Measurements from ENCODE around the gene GDPD5.

GDPD5 gene

DNA sequence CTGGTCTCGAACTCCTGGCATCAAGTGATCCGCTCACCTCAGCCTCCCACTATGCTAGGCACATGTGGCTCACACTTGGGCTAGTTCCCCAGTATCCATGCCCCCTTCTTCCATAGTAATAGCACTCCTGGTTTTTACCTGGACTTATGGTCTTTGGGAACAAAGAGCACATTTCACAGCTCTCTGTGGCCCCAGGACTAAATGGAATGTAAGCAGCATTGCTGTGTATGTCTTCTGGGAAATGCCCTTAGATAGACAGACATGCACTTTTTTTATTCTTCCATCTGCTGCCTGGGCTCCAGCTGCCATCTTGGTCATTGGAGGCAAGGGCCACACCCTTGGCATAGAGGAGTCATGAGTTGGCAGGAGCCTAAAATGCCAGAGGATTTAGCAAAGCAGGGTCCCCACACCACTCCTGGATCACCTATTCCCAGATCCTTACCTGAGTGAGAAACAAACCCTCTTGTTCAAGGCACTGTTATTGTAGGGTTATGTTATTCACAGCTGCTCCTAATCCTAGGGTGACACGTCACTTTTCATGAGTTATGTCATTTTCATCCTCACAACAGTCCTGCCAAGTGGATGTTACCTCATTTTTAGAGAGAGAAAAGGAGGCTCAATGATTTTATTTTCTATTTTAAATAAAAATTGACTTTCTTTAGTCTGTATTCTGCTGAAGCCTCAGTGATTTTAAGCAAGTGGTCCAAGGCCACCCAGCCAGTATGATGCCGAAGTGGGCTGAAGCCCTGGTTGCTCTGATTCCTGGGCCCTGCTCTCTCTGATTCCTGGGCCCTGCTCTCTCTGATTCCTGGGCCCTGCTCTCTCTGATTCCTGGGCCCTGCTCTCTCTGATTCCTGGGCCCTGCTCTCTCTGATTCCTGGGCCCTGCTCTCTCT lies 15.7 kb upstream of the GDPD5 start:
- TF ChIP-seq Cebpa-rat (IDR thresholded peaks at IDR 0.05), result no peak
- H3K9ac ChIP-seq, result no peak overlapping the region
- no peak overlapping the region for H3K27ac ChIP-seq
- no peaks in the 10 kb centered on the region for H3K36me3 ChIP-seq
- H3K27me3 ChIP-seq, result no peaks in the 10 kb centered on the region
- no peaks in the 10 kb centered on the region for H4K20me1 ChIP-seq
- no peak overlapping the region for H3K4me2 ChIP-seq
- H3K9me3 ChIP-seq (replicated peaks in 1 of 11), result no peaks in the 10 kb centered on the region
- H3K4me3 ChIP-seq, result no peak overlapping the region
- peaks cover 17 to 34% (median 29%) of the 10 kb centered on the region in 10 experiments for H3K4me1 ChIP-seq

DNA sequence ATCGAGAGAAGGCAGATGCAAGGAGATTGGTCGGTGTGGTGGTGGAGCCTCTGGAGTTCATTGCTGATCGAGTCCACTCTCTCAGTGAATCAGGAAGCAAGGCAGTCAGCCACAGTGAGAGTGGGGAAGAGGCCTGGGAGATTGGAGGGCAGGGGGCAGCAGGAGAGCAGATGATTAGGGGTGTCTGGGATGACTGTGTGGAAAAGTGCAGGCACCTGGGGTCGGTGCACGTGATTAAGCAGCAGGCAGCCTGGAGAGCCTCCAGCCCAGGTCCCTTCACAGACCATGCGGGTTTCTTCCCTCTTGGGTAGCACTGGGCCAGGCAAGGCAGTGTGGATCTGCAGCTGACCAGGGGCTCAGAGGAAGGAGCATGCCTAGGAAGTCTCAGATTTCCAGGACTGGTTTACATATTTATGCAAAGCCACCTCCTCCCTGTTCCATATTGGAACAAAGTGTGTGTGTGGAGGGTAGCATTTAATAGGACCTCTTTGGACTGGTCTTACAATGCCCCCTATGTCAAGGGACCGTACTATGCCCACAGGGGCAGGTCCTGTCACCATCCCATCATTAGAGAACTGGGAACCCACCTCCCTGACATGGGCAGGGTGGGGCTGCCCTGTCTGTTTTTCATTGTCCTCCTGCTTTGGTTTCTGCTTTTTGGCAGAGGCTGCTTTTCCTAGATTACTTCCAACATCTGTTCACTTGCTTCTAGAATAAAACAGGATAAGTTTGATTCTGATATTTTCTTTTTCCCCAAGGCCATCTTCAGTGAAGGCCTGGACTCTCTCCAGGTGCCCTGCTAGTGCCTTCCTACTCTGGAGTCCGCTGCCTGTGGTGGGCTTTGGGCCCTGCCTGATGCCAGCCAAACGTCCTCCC lies 14.0 kb upstream of the GDPD5 start:
- H3K27me3 ChIP-seq, result no peaks in the 10 kb centered on the region
- no peak for TF ChIP-seq Cebpa-rat (IDR thresholded peaks at IDR 0.05)
- no peaks in the 10 kb centered on the region for H3K9me3 ChIP-seq (replicated peaks in 1 of 11)
- peak overlapping the region in 2 of 11 experiments; percentile 71 to 78; a peak in 3 of 22 replicates for H3K4me2 ChIP-seq
- H3K27ac ChIP-seq, result no peak overlapping the region
- H4K20me1 ChIP-seq, result no peaks in the 10 kb centered on the region
- peaks cover 27 to 51% (median 46%) of the 10 kb centered on the region in 10 experiments for H3K4me1 ChIP-seq
- no peak overlapping the region for H3K9ac ChIP-seq
- no peaks in the 10 kb centered on the region for H3K36me3 ChIP-seq
- no peak overlapping the region for H3K4me3 ChIP-seq

- peak overlapping the region in 3 of 11 experiments; percentile 1 to 16 (median 11); a peak in 2 of 22 replicates for H3K27ac ChIP-seq
- no peaks in the 10 kb centered on the region for H3K27me3 ChIP-seq
- no peaks in the 10 kb centered on the region for H3K36me3 ChIP-seq
- no peak overlapping the region for H3K9ac ChIP-seq
- TF ChIP-seq Cebpa-rat (IDR thresholded peaks at IDR 0.05), result no peak
- H3K4me3 ChIP-seq, result no peak overlapping the region
- peak overlapping the region; percentile 35 to 85 (median 60) for H3K4me2 ChIP-seq
- no peaks in the 10 kb centered on the region for H4K20me1 ChIP-seq
- H3K4me1 ChIP-seq, result peaks cover 37 to 62% (median 55%) of the 10 kb centered on the region in 10 experiments
- H3K9me3 ChIP-seq (replicated peaks in 1 of 11), result no peaks in the 10 kb centered on the region
These were observed 12.6 kb upstream of the GDPD5 start for GRCh38 chr11:75538150-75538942.

DNA sequence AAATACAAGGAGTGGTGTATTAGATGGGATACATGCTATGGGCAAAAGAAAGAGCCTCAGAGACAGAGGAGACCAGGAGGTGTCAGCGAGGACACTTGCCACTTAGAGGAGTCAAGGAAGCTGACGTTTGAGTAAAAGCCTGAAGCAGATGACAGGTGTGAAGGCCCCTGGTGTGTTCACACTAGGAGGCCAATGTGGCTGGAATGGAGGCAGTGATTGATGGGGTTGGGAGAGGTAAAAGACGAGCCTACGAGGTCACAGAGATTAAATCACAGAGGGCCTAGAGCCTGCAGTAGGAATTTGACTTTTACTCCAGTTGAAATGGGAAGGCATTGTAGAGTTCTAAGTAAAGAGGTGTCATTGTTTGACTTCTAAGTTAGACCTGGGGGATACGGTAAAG lies 12.0 kb upstream of the GDPD5 start:
- no peaks in the 10 kb centered on the region for H3K27me3 ChIP-seq
- H3K27ac ChIP-seq, result peak overlapping the region in 5 of 11 experiments; percentile 11 to 52 (median 33); a peak in 3 of 22 replicates
- no peaks in the 10 kb centered on the region for H3K36me3 ChIP-seq
- no peak for TF ChIP-seq Cebpa-rat (IDR thresholded peaks at IDR 0.05)
- no peaks in the 10 kb centered on the region for H4K20me1 ChIP-seq
- no peak overlapping the region for H3K9ac ChIP-seq
- H3K4me2 ChIP-seq, result peak overlapping the region; percentile 35 to 85 (median 60)
- no peaks in the 10 kb centered on the region for H3K9me3 ChIP-seq (replicated peaks in 1 of 11)
- H3K4me3 ChIP-seq, result no peak overlapping the region
- peaks cover 37 to 62% (median 55%) of the 10 kb centered on the region in 10 experiments for H3K4me1 ChIP-seq

DNA sequence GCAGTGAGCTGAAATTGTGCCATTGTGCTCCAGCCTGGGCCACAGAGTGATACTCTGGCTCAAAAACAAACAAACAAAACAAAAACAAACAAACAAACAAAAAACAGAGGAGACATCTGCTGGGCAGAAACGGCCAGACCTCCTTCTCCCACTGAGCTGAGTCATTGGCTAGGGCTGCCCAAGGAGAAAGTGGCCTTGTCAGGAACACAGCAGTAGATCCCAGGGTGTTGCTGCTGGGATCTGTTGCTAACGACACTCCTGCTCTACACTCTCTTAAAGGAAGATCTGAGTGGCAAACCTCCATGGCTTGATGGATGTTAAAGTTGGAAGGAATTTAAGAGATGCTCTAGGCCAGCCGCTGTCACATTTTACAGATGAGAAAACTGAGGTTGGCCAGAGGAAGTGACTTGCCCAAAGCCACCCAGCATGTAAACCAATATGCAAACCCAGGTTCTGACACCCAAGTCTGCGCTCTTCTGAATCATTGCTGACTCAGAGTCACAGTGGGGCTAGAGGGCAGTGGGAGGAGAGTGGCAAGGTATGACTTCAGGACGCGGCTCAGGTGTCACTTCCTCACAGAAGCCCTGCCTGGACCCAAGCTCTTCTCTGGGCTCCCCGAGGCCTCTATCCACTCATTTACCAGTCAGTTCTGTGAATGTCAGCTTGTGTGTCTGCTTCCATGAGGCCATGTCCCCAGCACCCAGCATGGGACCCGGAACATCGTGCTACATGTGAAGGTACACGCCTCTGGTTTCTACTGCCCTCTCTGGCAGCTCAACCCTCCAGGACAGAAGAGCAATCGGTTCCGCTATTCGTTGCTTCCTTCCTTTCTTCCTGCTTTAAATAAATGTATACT lies 11.3 kb upstream of the GDPD5 start:
- Histone ChIP-seq H3K4me2 (peak overlapping the region; percentile 35 to 85 (median 60)), H3K4me3 (no peak overlapping the region), H4K20me1 (no peaks in the 10 kb centered on the region), H3K36me3 (no peaks in the 10 kb centered on the region), H3K4me1 (peaks cover 40 to 64% (median 58%) of the 10 kb centered on the region in 10 experiments), H3K9ac (no peak overlapping the region), H3K9me3 (replicated peaks in 1 of 11) (no peaks in the 10 kb centered on the region), H3K27me3 (no peaks in the 10 kb centered on the region), H3K27ac (peak overlapping the region in 6 of 11 experiments; percentile 30 to 52 (median 34); a peak in 8 of 22 replicates)
- TF ChIP-seq Cebpa-rat (IDR thresholded peaks at IDR 0.05), result no peak

- H3K36me3 ChIP-seq, result no peaks in the 10 kb centered on the region
- H3K4me2 ChIP-seq, result peak overlapping the region; percentile 34 to 74 (median 58); a peak in 21 of 22 replicates
- H3K4me3 ChIP-seq, result no peak overlapping the region
- TF ChIP-seq Cebpa-rat (IDR thresholded peaks at IDR 0.05), result no peak
- peaks cover 46 to 83% (median 77%) of the 10 kb centered on the region in 10 experiments for H3K4me1 ChIP-seq
- no peaks in the 10 kb centered on the region for H3K9me3 ChIP-seq (replicated peaks in 1 of 11)
- H4K20me1 ChIP-seq, result no peaks in the 10 kb centered on the region
- H3K27ac ChIP-seq, result no peak overlapping the region
- peak overlapping the region in 3 of 11 experiments; percentile 1 to 21 (median 9); a peak in 2 of 22 replicates for H3K9ac ChIP-seq
- no peaks in the 10 kb centered on the region for H3K27me3 ChIP-seq
These were observed 9.3 kb upstream of the GDPD5 start for GRCh38 chr11:75535071-75535470.

- Histone ChIP-seq H3K27ac (peak overlapping the region in 1 of 11 experiments; percentile 42; a peak in 1 of 22 replicates), H3K27me3 (no peaks in the 10 kb centered on the region), H3K4me2 (peak overlapping the region; percentile 34 to 74 (median 58)), H3K4me1 (peaks cover 46 to 87% (median 83%) of the 10 kb centered on the region in 10 experiments), H3K4me3 (no peak overlapping the region), H3K9me3 (replicated peaks in 1 of 11) (no peaks in the 10 kb centered on the region), H3K36me3 (no peaks in the 10 kb centered on the region), H3K9ac (peak overlapping the region in 3 of 11 experiments; percentile 1 to 21 (median 9); a peak in 3 of 22 replicates), H4K20me1 (no peaks in the 10 kb centered on the region)
- TF ChIP-seq Cebpa-rat (IDR thresholded peaks at IDR 0.05), result no peak
These were observed 8.7 kb upstream of the GDPD5 start for GRCh38 chr11:75534259-75535069.
